HFFc6 (cell line): ENCODE results near the gene OR2F2. TPM values are rescaled to one million over a fixed set of nuclear protein-coding genes. Genes with fewer than 3 reads are reported as not detected.

Experiments used
- DNase-seq: peaks from one replicate; pipeline ENCODE4 v3.0.0-alpha.2; 2018
- H3K27ac Mint-ChIP-seq: 2 replicates; pipeline ENCODE4 v1.8.0; 2020; ENCODE audit warnings: mild to moderate bottlenecking, mixed read lengths
- H3K27me3 Mint-ChIP-seq: 2 replicates; pipeline ENCODE4 v1.8.0; 2021; ENCODE audit warnings: mild to moderate bottlenecking, moderate library complexity, mixed read lengths; ENCODE audit not compliant: insufficient read depth
- H3K36me3 Mint-ChIP-seq: 2 replicates; pipeline ENCODE4 v1.8.0; 2021; ENCODE audit warnings: low read depth, mixed read lengths
- H3K4me1 Mint-ChIP-seq: 2 replicates; pipeline ENCODE4 v1.8.0; 2020; ENCODE audit warnings: low read depth, mixed read lengths
- H3K4me3 Mint-ChIP-seq: 2 replicates; pipeline ENCODE4 v1.8.0; 2020; ENCODE audit warnings: mild to moderate bottlenecking, moderate library complexity, mixed read lengths
- H3K9me3 Mint-ChIP-seq: 2 replicates; pipeline ENCODE4 v1.8.0; 2020; ENCODE audit warnings: mild to moderate bottlenecking, mixed read lengths
- CTCF ChIP-seq: fragments of 200-600 bp; sonication (generic); IDR thresholded peaks from 2 replicates; pipeline ENCODE4 v1.5.0; 2021; ENCODE audit warnings: antibody characterized with exemption, mild to moderate bottlenecking
- total RNA-seq, 6 experiments: library from RNA; stranded (reverse); fragmentation: NEBNext Ultra II Directional; extraction: Animal tissue kit (Norgen Biotek cat#: 25700); gene quantifications; 2 replicates in 1 of 6; 3 replicates in 5 of 6; pipeline ENCODE4 v1.2.3, GENCODE V29; 2021

Gene OR2F2
- total RNA-seq, 6 experiments from 2014 or later, result not detected

GRCh38 chr7:143979359-143979758 is 44.3 kb downstream of the OR2F2 start:
- no peak overlapping the region; the same call in 1 of the 2 replicates for H3K4me3 Mint-ChIP-seq
- H3K4me1 Mint-ChIP-seq, result peaks cover 37% of the 10 kb centered on the region
- H3K9me3 Mint-ChIP-seq, result no peaks in the 10 kb centered on the region
- no peak for TF ChIP-seq CTCF
- no peaks in the 10 kb centered on the region for H3K27me3 Mint-ChIP-seq
- peak; percentile 59 for DNase-seq
- H3K27ac Mint-ChIP-seq, result peak overlapping the region; percentile 20; the same call in 1 of the 2 replicates
- no peaks in the 10 kb centered on the region for H3K36me3 Mint-ChIP-seq

- Mint-ChIP-seq H3K36me3 (no peaks in the 10 kb centered on the region), H3K4me3 (no peak overlapping the region; the same call in 1 of the 2 replicates), H3K9me3 (no peaks in the 10 kb centered on the region), H3K27me3 (no peaks in the 10 kb centered on the region), H3K27ac (peak overlapping the region; percentile 20; the same call in 1 of the 2 replicates), H3K4me1 (peaks cover 30% of the 10 kb centered on the region)
- no peak for DNase-seq
- no peak for TF ChIP-seq CTCF
These were observed 45.0 kb downstream of the OR2F2 start for GRCh38 chr7:143979998-143980397.

GRCh38 chr7:143980746-143981510 is 45.9 kb downstream of the OR2F2 start:
- H3K36me3 Mint-ChIP-seq, result no peaks in the 10 kb centered on the region
- H3K27ac Mint-ChIP-seq, result no peak overlapping the region
- no peak for DNase-seq
- no peak overlapping the region; the same call in 1 of the 2 replicates for H3K4me3 Mint-ChIP-seq
- no peak for TF ChIP-seq CTCF
- H3K27me3 Mint-ChIP-seq, result no peaks in the 10 kb centered on the region
- H3K4me1 Mint-ChIP-seq, result peaks cover 30% of the 10 kb centered on the region
- H3K9me3 Mint-ChIP-seq, result no peaks in the 10 kb centered on the region; the same call in 1 of the 2 replicates

GRCh38 chr7:143983960-143984359 is 48.9 kb downstream of the OR2F2 start:
- DNase-seq, result no peak
- H3K4me1 Mint-ChIP-seq, result peaks cover 40% of the 10 kb centered on the region
- H3K27ac Mint-ChIP-seq, result no peak overlapping the region
- no peaks in the 10 kb centered on the region; the same call in 1 of the 2 replicates for H3K9me3 Mint-ChIP-seq
- no peaks in the 10 kb centered on the region for H3K36me3 Mint-ChIP-seq
- H3K4me3 Mint-ChIP-seq, result no peak overlapping the region
- no peaks in the 10 kb centered on the region for H3K27me3 Mint-ChIP-seq
- TF ChIP-seq CTCF, result no peak

Other genes with a start within 250 kb of the OR2F2 start
- gene CTAGE6, start 177.5 kb upstream of the OR2F2 start, total RNA-seq, result under 1 TPM in 1 of 6 experiments, not detected in 5; 0.07 TPM
- gene TCAF1, start 33.1 kb upstream of the OR2F2 start, total RNA-seq, result 10 to 100 TPM; 57.1 to 90.3 (median 65.1) TPM
- not detected for gene OR2F1, start 19.6 kb downstream of the OR2F2 start, total RNA-seq
- gene OR6B1, start 65.1 kb downstream of the OR2F2 start, total RNA-seq, result not detected
- not detected for gene OR2A5, start 113.7 kb downstream of the OR2F2 start, total RNA-seq
- gene OR2A25, start 134.6 kb downstream of the OR2F2 start, total RNA-seq, result not detected
- gene OR2A12, start 151.0 kb downstream of the OR2F2 start, total RNA-seq, result not detected
- gene OR2A2, start 174.3 kb downstream of the OR2F2 start, total RNA-seq, result not detected
- not detected for gene OR2A14, start 187.9 kb downstream of the OR2F2 start, total RNA-seq
- not detected for gene CTAGE4, start 248.2 kb downstream of the OR2F2 start, total RNA-seq